Measurements from ENCODE around the gene APCDD1L. TPM values are rescaled to one million over a fixed set of nuclear protein-coding genes. Genes with fewer than 3 reads are reported as not detected.

APCDD1L gene
- total RNA-seq, 2 experiments from 2014 or later, result not detected

GRCh38 chr20:58467572-58468527, 47.3 kb downstream of the APCDD1L start:
- DNase-seq, result no peak
- Mint-ChIP-seq H3K36me3 (ENCODE audit: low read depth) (no peaks in the 10 kb centered on the region), H3K4me3 (no peak overlapping the region), H3K27ac (no peak overlapping the region), H3K27me3 (peaks cover 7% of the 10 kb centered on the region), H3K9me3 (no peaks in the 10 kb centered on the region), H3K4me1 (no peaks in the 10 kb centered on the region)
- ChIA-PET POLR2A (no interaction called here), CTCF (no interaction called here)

GRCh38 chr20:58466729-58467571, 48.2 kb downstream of the APCDD1L start:
- no peak for DNase-seq
- ChIA-PET CTCF (interaction anchor here (1.3 kb wide), 1 partner anchor 11 kb away, joined by 3 read pairs; no protein-coding TSS in a partner anchor), POLR2A (no interaction called here)
- Mint-ChIP-seq H3K4me1 (no peaks in the 10 kb centered on the region), H3K9me3 (no peaks in the 10 kb centered on the region), H3K36me3 (ENCODE audit: low read depth) (no peaks in the 10 kb centered on the region), H3K27ac (no peak overlapping the region), H3K4me3 (no peak overlapping the region), H3K27me3 (peaks cover 7% of the 10 kb centered on the region)

- no peak overlapping the region for H3K4me3 Mint-ChIP-seq
- CTCF ChIA-PET, result interaction anchor here (1.3 kb wide), 1 partner anchor 11 kb away, joined by 3 read pairs; no protein-coding TSS in a partner anchor
- no peaks in the 10 kb centered on the region for H3K9me3 Mint-ChIP-seq
- POLR2A ChIA-PET, result no interaction called here
- peaks cover 7% of the 10 kb centered on the region for H3K27me3 Mint-ChIP-seq
- no peak overlapping the region for H3K27ac Mint-ChIP-seq
- no peak for DNase-seq
- H3K36me3 Mint-ChIP-seq (ENCODE audit: low read depth), result no peaks in the 10 kb centered on the region
- no peaks in the 10 kb centered on the region for H3K4me1 Mint-ChIP-seq
These were observed 49.0 kb downstream of the APCDD1L start for GRCh38 chr20:58466095-58466708.

GRCh38 chr20:58464838-58465237, 50.4 kb downstream of the APCDD1L start:
- CTCF ChIA-PET, result no interaction called here
- no peak overlapping the region for H3K27ac Mint-ChIP-seq
- peaks cover 7% of the 10 kb centered on the region for H3K27me3 Mint-ChIP-seq
- DNase-seq, result no peak
- H3K36me3 Mint-ChIP-seq (ENCODE audit: low read depth), result no peaks in the 10 kb centered on the region
- H3K9me3 Mint-ChIP-seq, result no peaks in the 10 kb centered on the region
- H3K4me3 Mint-ChIP-seq, result no peak overlapping the region
- H3K4me1 Mint-ChIP-seq, result no peaks in the 10 kb centered on the region
- POLR2A ChIA-PET, result no interaction called here

GRCh38 chr20:58463256-58463655, 51.9 kb downstream of the APCDD1L start:
- no peak for DNase-seq
- Mint-ChIP-seq H3K36me3 (ENCODE audit: low read depth) (no peaks in the 10 kb centered on the region), H3K27me3 (peaks cover 7% of the 10 kb centered on the region), H3K9me3 (no peaks in the 10 kb centered on the region), H3K4me1 (no peaks in the 10 kb centered on the region), H3K27ac (no peak overlapping the region), H3K4me3 (no peak overlapping the region)
- CTCF ChIA-PET, result interaction anchor here (1.0 kb wide), 1 partner anchor 59 kb away, joined by 3 read pairs; no protein-coding TSS in a partner anchor
- POLR2A ChIA-PET, result no interaction called here

GRCh38 chr20:58461899-58462298, 53.3 kb downstream of the APCDD1L start:
- H3K27ac Mint-ChIP-seq, result no peak overlapping the region
- H3K4me1 Mint-ChIP-seq, result no peaks in the 10 kb centered on the region
- ChIA-PET CTCF (interaction anchor here (1.0 kb wide), 1 partner anchor 57 kb away, joined by 3 read pairs; no protein-coding TSS in a partner anchor), POLR2A (no interaction called here)
- DNase-seq, result no peak
- H3K36me3 Mint-ChIP-seq (ENCODE audit: low read depth), result peaks cover under 1% of the 10 kb centered on the region
- no peak overlapping the region for H3K4me3 Mint-ChIP-seq
- peaks cover 7% of the 10 kb centered on the region for H3K27me3 Mint-ChIP-seq
- no peaks in the 10 kb centered on the region for H3K9me3 Mint-ChIP-seq

- Mint-ChIP-seq H3K27me3 (peaks cover 3% of the 10 kb centered on the region), H3K4me3 (no peak overlapping the region), H3K9me3 (no peaks in the 10 kb centered on the region), H3K4me1 (no peaks in the 10 kb centered on the region), H3K27ac (no peak overlapping the region), H3K36me3 (ENCODE audit: low read depth) (peaks cover 4% of the 10 kb centered on the region)
- CTCF ChIA-PET, result interaction anchor here (0.6 kb wide), 1 partner anchor 1215 kb away, joined by 4 read pairs; no protein-coding TSS in a partner anchor
- DNase-seq, result no peak
- POLR2A ChIA-PET, result no interaction called here
These were observed 54.1 kb downstream of the APCDD1L start for GRCh38 chr20:58461104-58461503.

GRCh38 chr20:58459058-58459750, 56.0 kb downstream of the APCDD1L start:
- ChIA-PET CTCF (interaction anchor here (1.2 kb wide), 1 partner anchor 109 kb away, joined by 5 read pairs; no protein-coding TSS in a partner anchor), POLR2A (no interaction called here)
- H3K4me1 Mint-ChIP-seq, result no peaks in the 10 kb centered on the region
- peaks cover 9% of the 10 kb centered on the region for H3K36me3 Mint-ChIP-seq (ENCODE audit: low read depth)
- H3K9me3 Mint-ChIP-seq, result peaks cover 2% of the 10 kb centered on the region
- H3K4me3 Mint-ChIP-seq, result no peak overlapping the region
- no peaks in the 10 kb centered on the region for H3K27me3 Mint-ChIP-seq
- DNase-seq, result no peak
- no peak overlapping the region for H3K27ac Mint-ChIP-seq

GRCh38 chr20:58458342-58459057, 56.7 kb downstream of the APCDD1L start:
- H3K4me1 Mint-ChIP-seq, result no peaks in the 10 kb centered on the region
- ChIA-PET CTCF (interaction anchor here (0.8 to 1.6 kb wide), 3 partner anchors 24 to 110 kb away, joined by 3 to 5 read pairs (median 3); no protein-coding TSS in a partner anchor), POLR2A (no interaction called here)
- H3K27me3 Mint-ChIP-seq, result no peaks in the 10 kb centered on the region
- no peak overlapping the region for H3K27ac Mint-ChIP-seq
- no peak overlapping the region for H3K4me3 Mint-ChIP-seq
- peaks cover 13% of the 10 kb centered on the region for H3K36me3 Mint-ChIP-seq (ENCODE audit: low read depth)
- peaks cover 5% of the 10 kb centered on the region for H3K9me3 Mint-ChIP-seq
- no peak for DNase-seq

GRCh38 chr20:58457083-58457695, 58.0 kb downstream of the APCDD1L start:
- no peaks in the 10 kb centered on the region for H3K27me3 Mint-ChIP-seq
- CTCF ChIA-PET, result interaction anchor here (1.6 kb wide), 1 partner anchor 23 kb away, joined by 3 read pairs; no protein-coding TSS in a partner anchor
- H3K36me3 Mint-ChIP-seq (ENCODE audit: low read depth), result peaks cover 13% of the 10 kb centered on the region

GRCh38 chr20:58454460-58454859, 60.7 kb downstream of the APCDD1L start:
- no peak for DNase-seq
- POLR2A ChIA-PET, result no interaction called here
- peaks cover 5% of the 10 kb centered on the region for H3K9me3 Mint-ChIP-seq
- no peaks in the 10 kb centered on the region for H3K27me3 Mint-ChIP-seq
- H3K27ac Mint-ChIP-seq, result no peak overlapping the region
- CTCF ChIA-PET, result no interaction called here
- no peak overlapping the region for H3K4me3 Mint-ChIP-seq
- H3K4me1 Mint-ChIP-seq, result no peaks in the 10 kb centered on the region
- peaks cover 20% of the 10 kb centered on the region for H3K36me3 Mint-ChIP-seq (ENCODE audit: low read depth)

More at GRCh38 chr20:58457083-58457695, 58.0 kb downstream of the APCDD1L start:
- DNase-seq, result no peak
- Mint-ChIP-seq H3K9me3 (peaks cover 5% of the 10 kb centered on the region), H3K4me1 (no peaks in the 10 kb centered on the region), H3K27ac (peak overlapping the region; percentile 15), H3K4me3 (no peak overlapping the region)
- POLR2A ChIA-PET, result no interaction called here
